GM12878 (cell line): ENCODE measurements around the gene FAM151A. TPM values are rescaled to one million over a fixed set of nuclear protein-coding genes. Genes with fewer than 3 reads are reported as not detected.

Experiments used
- ATAC-seq: fragments of 200-7000 bp; cut with Tn5 transposase; 3 replicates; pipeline ENCODE4 v1.9.1; 2020; ENCODE audit warnings: mild to moderate bottlenecking, moderate library complexity
- BruUV-seq: library from RNA; stranded (reverse); fragments of 400-500 nt; replicated peaks from 2 replicates; lab custom pipeline; 2021; lab: Mats Ljungman, UMichigan
- CTCF ChIA-PET: fragments of 300-600 bp; sonication (Branson Sonifier 250); formaldehyde crosslinking; extraction: SDS; loops from one replicate; lab custom pipeline; 2021; ENCODE audit warnings: inconsistent platforms; lab: Yijun Ruan, JAX
- POLR2A ChIA-PET: fragments of 350-600 bp; formaldehyde crosslinking; extraction: SDS; loops from one replicate; lab custom pipeline; 2021; ENCODE audit warnings: inconsistent platforms; lab: Charles Lee
- RAD21 ChIA-PET: fragments of 300-600 bp; sonication (Branson Sonifier 250); formaldehyde crosslinking; loops from one replicate; lab custom pipeline; 2023; ENCODE audit warnings: antibody characterized with exemption; ENCODE audit not compliant: unreplicated experiment; lab: Charles Lee
- SMC1A ChIA-PET: fragments of 300-600 bp; sonication (Branson Sonifier 250); formaldehyde crosslinking; loops from one replicate; lab custom pipeline; 2023; ENCODE audit not compliant: unreplicated experiment, uncharacterized antibody; lab: Charles Lee
- DNase-seq: peaks from one replicate; pipeline ENCODE4 v3.0.0-alpha.2; 2011; ENCODE audit warnings: low read depth, low spot score
- FAIRE-seq: peaks from 3 replicates; lab custom pipeline; 2011; peaks lifted over from hg19 to GRCh38; lab: Jason Lieb, UNC
- H2AFZ ChIP-seq: 2 replicates; pipeline ENCODE4 v1.6.0; 2011; ENCODE audit warnings: low read depth, low read length, control low read depth; ENCODE audit not compliant: control insufficient read depth
- H3K27ac ChIP-seq: 2 replicates; pipeline ENCODE4 v1.5.1; 2011; ENCODE audit warnings: control low read depth; ENCODE audit not compliant: control insufficient read depth, insufficient read depth
- H3K27me3 ChIP-seq, 2 experiments: replicated peaks in 1 of 2; 2 replicates each; pipeline versions ENCODE4 v1.6.0 to v1.6.1; 2011; ENCODE audit warnings: low read length in 1 of 2; ENCODE audit not compliant: control insufficient read depth in 2 of 2, insufficient read depth in 2 of 2
- H3K36me3 ChIP-seq, 2 experiments: 2 replicates each; pipeline ENCODE4 v1.5.1; 2011; ENCODE audit warnings: low read length in 1 of 2; ENCODE audit not compliant: control insufficient read depth in 2 of 2, insufficient read depth in 2 of 2
- H3K4me1 ChIP-seq: 2 replicates; pipeline ENCODE4 v1.6.1; 2011; ENCODE audit warnings: mild to moderate bottlenecking, low read length, moderate library complexity, mixed read lengths; ENCODE audit not compliant: control insufficient read depth, insufficient read depth
- H3K4me2 ChIP-seq: 2 replicates; pipeline ENCODE4 v1.6.0; 2011; ENCODE audit warnings: control low read depth; ENCODE audit not compliant: control insufficient read depth, insufficient read depth
- H3K4me3 ChIP-seq: fragments of 200-600 bp; sonication (generic); 2 replicates; pipeline ENCODE4 v1.5.1; 2016
- H3K79me2 ChIP-seq: 2 replicates; pipeline ENCODE4 v1.6.0; 2011; ENCODE audit warnings: low read length; ENCODE audit not compliant: control insufficient read depth, insufficient read depth
- H3K9ac ChIP-seq: 2 replicates; pipeline ENCODE4 v1.8.0; 2011; ENCODE audit warnings: low read length, control low read depth, mixed read lengths; ENCODE audit not compliant: control insufficient read depth, insufficient read depth
- H3K9me3 ChIP-seq: replicated peaks from 3 replicates; pipeline ENCODE4 v1.5.1; 2011; ENCODE audit warnings: mild to moderate bottlenecking, low read length; ENCODE audit not compliant: control insufficient read depth, insufficient read depth
- H4K20me1 ChIP-seq: 2 replicates; pipeline ENCODE4 v1.6.0; 2011; ENCODE audit not compliant: control insufficient read depth, insufficient read depth
- CTCF ChIP-seq, 3 experiments: IDR thresholded peaks in 2 of 3; conservative IDR thresholded peaks in 1 of 3; 2 replicates each; pipeline ENCODE4 v1.5.1; 2011; ENCODE audit warnings: low read depth in 3 of 3, low read length in 3 of 3, mild to moderate bottlenecking in 3 of 3, control low read depth in 2 of 3, moderate library complexity in 2 of 3, inconsistent platforms in 1 of 3, mixed read lengths in 1 of 3; ENCODE audit not compliant: control insufficient read depth in 2 of 3, insufficient read depth in 1 of 3; ENCODE audit errors: extremely low read depth in 1 of 3
- CUX1 ChIP-seq: IDR thresholded peaks from 2 replicates; pipeline ENCODE4 v1.6.1; 2012; ENCODE audit warnings: improper control_type of control experiment, low read depth, low read length; ENCODE audit not compliant: insufficient replicate concordance
- RCOR1 ChIP-seq: conservative IDR thresholded peaks from 2 replicates; pipeline ENCODE4 v1.6.1; 2012; ENCODE audit warnings: low read depth, low read length, improper control_type of control experiment
- SMAD5 ChIP-seq: IDR thresholded peaks from 2 replicates; pipeline ENCODE4 v1.6.1; 2016; ENCODE audit warnings: antibody characterized with exemption, low read depth
- WGBS: methylation state at CpG from one replicate; pipeline ENCODE4 v1.1.6; 2016; ENCODE audit warnings: low lambda C conversion rate; ENCODE audit not compliant: insufficient replicate concordance, insufficient coverage; ENCODE audit errors: missing lambda C conversion rate; 5-methylcytosine and 5-hydroxymethylcytosine counted together
- in situ Hi-C: fragments of 300-500 bp; cut with MboI; formaldehyde crosslinking; loops from 9 replicates; pipeline ENCODE4 v1.14.3; 2018; ENCODE audit warnings: mixed read lengths
- intact Hi-C: fragments of 100-400 bp; cut with micrococcal nuclease; formaldehyde crosslinking; loops from one replicate; pipeline ENCODE4 v1.14.2; 2022; ENCODE audit not compliant: unreplicated experiment
- polyA plus RNA-seq, 11 experiments: library from polyadenylated mRNA; depleted of rRNA in 4 of 11; unstranded in 6 of 11; stranded (reverse) in 5 of 11; fragments of >200 nt; fragmentation: Nextera tagmentation in 4 of 11; fragmentation: Illumina TruSeq in 1 of 11; extraction: Ambion mirVana in 4 of 11; extraction: Trizol in 1 of 11; gene quantifications; 1 replicate in 1 of 11; 2 replicates in 10 of 11; pipeline versions ENCODE4 v1.2.1 to v1.2.3, GENCODE V29; 2011 to 2016; ENCODE audit warnings: inconsistent platforms in 2 of 11, missing spikeins in 2 of 11, low read depth in 1 of 11
- total RNA-seq, 4 experiments: library from RNA; depleted of rRNA in 3 of 4; stranded (reverse); fragments of >200 nt in 3 of 4; fragmentation: Illumina TruSeq in 1 of 4; extraction: Trizol in 1 of 4; gene quantifications; 2 replicates each; pipeline versions ENCODE4 v1.2.1 to v1.2.3, GENCODE V29; 2013 to 2021

The FAM151A gene
- total and polyA plus RNA-seq, 10 of the 15 experiments (the other 5 are each of a cell fraction or from before 2014, with no cell fraction given): 0.09 to 0.34 (median 0.14) TPM; not detected in 5

GRCh38 chr1:54575605-54576290, 47.6 kb downstream of the FAM151A start (continued):
- TF ChIP-seq CUX1 (no peak), SMAD5 (no peak)

GRCh38 chr1:54575161-54575560, 48.2 kb downstream of the FAM151A start:
- no peaks in the 10 kb centered on the region for H3K36me3 ChIP-seq
- H3K79me2 ChIP-seq: no peaks in the 10 kb centered on the region
- BruUV-seq: no TSS peak
- no peaks in the 10 kb centered on the region for H3K9me3 ChIP-seq
- FAIRE-seq: no peak
- no peak overlapping the region for H2AFZ ChIP-seq
- no peaks in the 10 kb centered on the region; the same call in 1 of the 2 replicates for H3K4me1 ChIP-seq
- TF ChIP-seq RCOR1: no peak
- 0 out of 6 replicates have a peak, but pooled peaks of 1 of the 3 experiments have one; percentile 8 for TF ChIP-seq CTCF (IDR thresholded peaks at IDR 0.05 in 2 of 3, conservative IDR thresholded peaks at IDR 0.05 in 1 of 3; ENCODE audit: control insufficient read depth in 2 of 3, extremely low read depth in 1 of 3, insufficient read depth in 1 of 3, low read depth in 3 of 3, low read length in 3 of 3)
- ChIA-PET RAD21 (no interaction called here), POLR2A (no interaction called here), CTCF (no interaction called here), SMC1A (no interaction called here)
- H3K27me3 ChIP-seq: no peaks in the 10 kb centered on the region
- no peak overlapping the region for H3K4me2 ChIP-seq
- ATAC-seq: no peak
- WGBS: 33% methylated on average over 3 of the region's 3 CpGs
- intact Hi-C loops: no loop called here
- H3K9ac ChIP-seq: no peak overlapping the region
- H4K20me1 ChIP-seq: no peaks in the 10 kb centered on the region
- no peak for DNase-seq
- in situ Hi-C loops: no loop called here
- H3K4me3 ChIP-seq: no peak overlapping the region
- H3K27ac ChIP-seq: no peak overlapping the region
